K562 (cell line): ENCODE measurements around the gene SAT2. TPM values are rescaled to one million over a fixed set of nuclear protein-coding genes. Genes with fewer than 3 reads are reported as not detected.

Experiments
- GABPB1 ChIP-seq: sonication (generic); formaldehyde crosslinking; IDR thresholded peaks from 2 replicates; pipeline ENCODE4 v1.8.0; 2022; ENCODE audit warnings: mild to moderate bottlenecking, missing genetic modification reagents
- HMGN3 ChIP-seq: IDR thresholded peaks from 2 replicates; pipeline ENCODE4 v1.6.1; 2011; ENCODE audit warnings: borderline replicate concordance, low read depth, mild to moderate bottlenecking, mixed read lengths, low read length; ENCODE audit not compliant: insufficient read length; ENCODE audit errors: extremely low read depth
- SIRT6 ChIP-seq: IDR thresholded peaks from one replicate; pipeline ENCODE4 v1.6.1; 2012; ENCODE audit warnings: low read depth, mild to moderate bottlenecking, control low read depth, inconsistent platforms, low read length, moderate library complexity
- TBP ChIP-seq: optimal IDR thresholded peaks from 2 replicates; pipeline ENCODE3; 2011; ENCODE audit warnings: low read depth, low read length, improper control_type of control experiment
- ZFX ChIP-seq: sonication (generic); formaldehyde crosslinking; IDR thresholded peaks from 2 replicates; pipeline ENCODE4 v1.8.0; 2022; ENCODE audit warnings: mild to moderate bottlenecking, missing genetic modification reagents, moderate library complexity
- ZNF217 ChIP-seq: sonication (generic); formaldehyde crosslinking; IDR thresholded peaks from 2 replicates; pipeline ENCODE4 v1.8.0; 2022; ENCODE audit warnings: mild to moderate bottlenecking, missing genetic modification reagents
- ZNF586 ChIP-seq: fragments of 450-650 bp; formaldehyde crosslinking; conservative IDR thresholded peaks from 2 replicates; pipeline ENCODE4 v1.4.0; 2020; ENCODE audit warnings: mild to moderate bottlenecking, moderate library complexity
- ZNF707 ChIP-seq: fragments of 250-450 bp; sonication (Bioruptor Pico); conservative IDR thresholded peaks from 2 replicates; pipeline ENCODE4 v1.8.0; 2022; ENCODE audit warnings: inconsistent platforms, mild to moderate bottlenecking, moderate library complexity
- polyA plus RNA-seq, 8 experiments: library from polyadenylated mRNA; depleted of rRNA in 4 of 8; stranded (reverse) in 5 of 8; unstranded in 3 of 8; fragments of >200 nt; fragmentation: Nextera tagmentation in 2 of 8; fragmentation: Illumina TruSeq in 1 of 8; extraction: Ambion mirVana in 2 of 8; extraction: Trizol in 1 of 8; gene quantifications; 2 replicates each; pipeline versions ENCODE4 v1.2.1 to v1.2.3, GENCODE V29; 2011 to 2014; ENCODE audit warnings: inconsistent platforms in 1 of 8, missing spikeins in 1 of 8
- total RNA-seq, 7 experiments: library from RNA; depleted of rRNA in 6 of 7; stranded (reverse); fragments of >200 nt in 6 of 7; fragmentation: Illumina TruSeq in 2 of 7; extraction: Trizol in 2 of 7; gene quantifications; 2 replicates each; pipeline versions ENCODE4 v1.2.1 to v1.2.3, GENCODE V29; 2011 to 2021; ENCODE audit warnings: low replicate concordance in 1 of 7
- TF ChIP-seq, protein P1 (sequence below): sonication (generic); formaldehyde crosslinking; IDR thresholded peaks from 2 replicates; pipeline ENCODE4 v1.8.0; 2022; ENCODE audit warnings: mild to moderate bottlenecking, missing genetic modification reagents
- TF ChIP-seq, protein P2 (sequence below): sonication (generic); formaldehyde crosslinking; IDR thresholded peaks from 2 replicates; pipeline ENCODE4 v1.9.0; 2022; ENCODE audit warnings: mild to moderate bottlenecking, missing genetic modification reagents
- TF ChIP-seq, protein P3 (sequence below): IDR thresholded peaks from 2 replicates; pipeline ENCODE4 v1.6.1; 2016; ENCODE audit warnings: missing genetic modification characterization, missing compliant biosample characterization
- TF ChIP-seq, protein P4 (sequence below): sonication (generic); formaldehyde crosslinking; IDR thresholded peaks from 2 replicates; pipeline ENCODE4 v1.8.1; 2023; ENCODE audit warnings: mild to moderate bottlenecking, missing genetic modification reagents
- TF ChIP-seq, protein P5 (sequence below): fragments of 450-650 bp; formaldehyde crosslinking; IDR thresholded peaks from 2 replicates; pipeline ENCODE4 v1.4.0; 2020; ENCODE audit warnings: mild to moderate bottlenecking, moderate library complexity
- TF ChIP-seq, protein P6 (sequence below): fragments of 150-350 bp; IDR thresholded peaks from 2 replicates; pipeline ENCODE4 v1.6.1; 2014; ENCODE audit warnings: low read depth, mild to moderate bottlenecking, low read length, borderline replicate concordance

The SAT2 gene
- total and polyA plus RNA-seq, 9 of the 15 experiments (the other 6 are each of a cell fraction or from before 2014, with no cell fraction given), result 2.0 to 8.0 (median 5.3) TPM

DNA sequence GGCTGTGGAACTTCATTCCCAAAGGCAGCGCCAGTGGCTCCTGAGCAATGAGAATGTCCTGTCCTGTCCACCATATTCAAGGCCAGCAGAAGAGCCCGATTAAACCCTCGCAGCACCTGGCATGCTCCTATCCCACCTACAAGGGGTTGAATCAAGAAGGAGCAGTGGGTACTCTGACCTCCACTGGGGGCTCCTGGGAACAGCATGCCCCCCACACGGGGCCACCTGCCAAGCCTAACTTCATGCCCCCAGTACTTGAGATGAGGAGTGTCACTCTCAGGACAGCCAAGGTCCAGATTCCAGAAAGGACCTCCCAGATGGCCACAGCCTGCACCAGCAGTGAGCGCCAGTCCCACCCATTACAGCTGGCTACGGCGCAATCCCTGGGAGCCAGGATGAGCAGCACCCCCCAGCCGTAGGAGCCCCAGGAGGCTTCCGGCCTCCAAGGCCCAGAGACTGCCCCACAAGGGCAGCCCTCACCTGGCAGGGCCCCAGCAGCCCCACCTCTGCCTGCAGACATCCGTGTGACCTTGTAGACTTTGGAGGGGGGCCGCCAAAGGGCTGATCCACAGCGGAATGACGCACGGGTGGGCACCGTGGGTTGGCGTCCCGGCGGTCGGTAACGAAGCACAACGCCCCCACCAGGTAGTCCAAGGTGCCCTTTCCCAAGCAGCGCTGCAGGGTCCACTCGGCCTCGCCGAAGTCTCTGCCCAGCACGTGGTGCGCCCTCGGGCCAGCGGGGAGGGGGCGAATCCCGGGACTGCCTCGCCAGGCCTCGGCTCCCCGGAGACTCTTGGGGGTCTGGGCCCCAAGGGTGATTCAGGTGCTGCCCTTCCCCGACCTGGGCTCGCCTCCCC lies 45.0 kb downstream of the SAT2 start (continued):
- TF ChIP-seq, protein P1, sequence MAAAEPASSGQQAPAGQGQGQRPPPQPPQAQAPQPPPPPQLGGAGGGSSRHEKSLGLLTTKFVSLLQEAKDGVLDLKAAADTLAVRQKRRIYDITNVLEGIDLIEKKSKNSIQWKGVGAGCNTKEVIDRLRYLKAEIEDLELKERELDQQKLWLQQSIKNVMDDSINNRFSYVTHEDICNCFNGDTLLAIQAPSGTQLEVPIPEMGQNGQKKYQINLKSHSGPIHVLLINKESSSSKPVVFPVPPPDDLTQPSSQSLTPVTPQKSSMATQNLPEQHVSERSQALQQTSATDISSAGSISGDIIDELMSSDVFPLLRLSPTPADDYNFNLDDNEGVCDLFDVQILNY (CRISPR knock-in tag), result no peak
- TF ChIP-seq ZNF586 (CRISPR knock-in tag) (no peak), ZNF707 (CRISPR knock-in tag) (0 out of 2 replicates have a peak, but pooled peaks have one; percentile 15), ZNF217 (CRISPR knock-in tag) (no peak), TBP (no peak), SIRT6 (no peak), ZFX (no peak), HMGN3 (peak; percentile 39), GABPB1 (CRISPR knock-in tag) (no peak)
- TF ChIP-seq, protein P2, sequence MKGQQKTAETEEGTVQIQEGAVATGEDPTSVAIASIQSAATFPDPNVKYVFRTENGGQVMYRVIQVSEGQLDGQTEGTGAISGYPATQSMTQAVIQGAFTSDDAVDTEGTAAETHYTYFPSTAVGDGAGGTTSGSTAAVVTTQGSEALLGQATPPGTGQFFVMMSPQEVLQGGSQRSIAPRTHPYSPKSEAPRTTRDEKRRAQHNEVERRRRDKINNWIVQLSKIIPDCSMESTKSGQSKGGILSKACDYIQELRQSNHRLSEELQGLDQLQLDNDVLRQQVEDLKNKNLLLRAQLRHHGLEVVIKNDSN (CRISPR knock-in tag), result peak; percentile 56
- TF ChIP-seq, protein P3, sequence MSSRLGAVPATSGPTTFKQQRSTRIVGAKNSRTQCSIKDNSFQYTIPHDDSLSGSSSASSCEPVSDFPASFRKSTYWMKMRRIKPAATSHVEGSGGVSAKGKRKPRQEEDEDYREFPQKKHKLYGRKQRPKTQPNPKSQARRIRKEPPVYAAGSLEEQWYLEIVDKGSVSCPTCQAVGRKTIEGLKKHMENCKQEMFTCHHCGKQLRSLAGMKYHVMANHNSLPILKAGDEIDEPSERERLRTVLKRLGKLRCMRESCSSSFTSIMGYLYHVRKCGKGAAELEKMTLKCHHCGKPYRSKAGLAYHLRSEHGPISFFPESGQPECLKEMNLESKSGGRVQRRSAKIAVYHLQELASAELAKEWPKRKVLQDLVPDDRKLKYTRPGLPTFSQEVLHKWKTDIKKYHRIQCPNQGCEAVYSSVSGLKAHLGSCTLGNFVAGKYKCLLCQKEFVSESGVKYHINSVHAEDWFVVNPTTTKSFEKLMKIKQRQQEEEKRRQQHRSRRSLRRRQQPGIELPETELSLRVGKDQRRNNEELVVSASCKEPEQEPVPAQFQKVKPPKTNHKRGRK, result no peak
- TF ChIP-seq, protein P4, sequence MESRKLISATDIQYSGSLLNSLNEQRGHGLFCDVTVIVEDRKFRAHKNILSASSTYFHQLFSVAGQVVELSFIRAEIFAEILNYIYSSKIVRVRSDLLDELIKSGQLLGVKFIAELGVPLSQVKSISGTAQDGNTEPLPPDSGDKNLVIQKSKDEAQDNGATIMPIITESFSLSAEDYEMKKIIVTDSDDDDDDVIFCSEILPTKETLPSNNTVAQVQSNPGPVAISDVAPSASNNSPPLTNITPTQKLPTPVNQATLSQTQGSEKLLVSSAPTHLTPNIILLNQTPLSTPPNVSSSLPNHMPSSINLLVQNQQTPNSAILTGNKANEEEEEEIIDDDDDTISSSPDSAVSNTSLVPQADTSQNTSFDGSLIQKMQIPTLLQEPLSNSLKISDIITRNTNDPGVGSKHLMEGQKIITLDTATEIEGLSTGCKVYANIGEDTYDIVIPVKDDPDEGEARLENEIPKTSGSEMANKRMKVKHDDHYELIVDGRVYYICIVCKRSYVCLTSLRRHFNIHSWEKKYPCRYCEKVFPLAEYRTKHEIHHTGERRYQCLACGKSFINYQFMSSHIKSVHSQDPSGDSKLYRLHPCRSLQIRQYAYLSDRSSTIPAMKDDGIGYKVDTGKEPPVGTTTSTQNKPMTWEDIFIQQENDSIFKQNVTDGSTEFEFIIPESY, result no peak
- TF ChIP-seq, protein P5, sequence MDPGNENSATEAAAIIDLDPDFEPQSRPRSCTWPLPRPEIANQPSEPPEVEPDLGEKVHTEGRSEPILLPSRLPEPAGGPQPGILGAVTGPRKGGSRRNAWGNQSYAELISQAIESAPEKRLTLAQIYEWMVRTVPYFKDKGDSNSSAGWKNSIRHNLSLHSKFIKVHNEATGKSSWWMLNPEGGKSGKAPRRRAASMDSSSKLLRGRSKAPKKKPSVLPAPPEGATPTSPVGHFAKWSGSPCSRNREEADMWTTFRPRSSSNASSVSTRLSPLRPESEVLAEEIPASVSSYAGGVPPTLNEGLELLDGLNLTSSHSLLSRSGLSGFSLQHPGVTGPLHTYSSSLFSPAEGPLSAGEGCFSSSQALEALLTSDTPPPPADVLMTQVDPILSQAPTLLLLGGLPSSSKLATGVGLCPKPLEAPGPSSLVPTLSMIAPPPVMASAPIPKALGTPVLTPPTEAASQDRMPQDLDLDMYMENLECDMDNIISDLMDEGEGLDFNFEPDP (CRISPR knock-in tag), result no peak
- TF ChIP-seq, protein P6, sequence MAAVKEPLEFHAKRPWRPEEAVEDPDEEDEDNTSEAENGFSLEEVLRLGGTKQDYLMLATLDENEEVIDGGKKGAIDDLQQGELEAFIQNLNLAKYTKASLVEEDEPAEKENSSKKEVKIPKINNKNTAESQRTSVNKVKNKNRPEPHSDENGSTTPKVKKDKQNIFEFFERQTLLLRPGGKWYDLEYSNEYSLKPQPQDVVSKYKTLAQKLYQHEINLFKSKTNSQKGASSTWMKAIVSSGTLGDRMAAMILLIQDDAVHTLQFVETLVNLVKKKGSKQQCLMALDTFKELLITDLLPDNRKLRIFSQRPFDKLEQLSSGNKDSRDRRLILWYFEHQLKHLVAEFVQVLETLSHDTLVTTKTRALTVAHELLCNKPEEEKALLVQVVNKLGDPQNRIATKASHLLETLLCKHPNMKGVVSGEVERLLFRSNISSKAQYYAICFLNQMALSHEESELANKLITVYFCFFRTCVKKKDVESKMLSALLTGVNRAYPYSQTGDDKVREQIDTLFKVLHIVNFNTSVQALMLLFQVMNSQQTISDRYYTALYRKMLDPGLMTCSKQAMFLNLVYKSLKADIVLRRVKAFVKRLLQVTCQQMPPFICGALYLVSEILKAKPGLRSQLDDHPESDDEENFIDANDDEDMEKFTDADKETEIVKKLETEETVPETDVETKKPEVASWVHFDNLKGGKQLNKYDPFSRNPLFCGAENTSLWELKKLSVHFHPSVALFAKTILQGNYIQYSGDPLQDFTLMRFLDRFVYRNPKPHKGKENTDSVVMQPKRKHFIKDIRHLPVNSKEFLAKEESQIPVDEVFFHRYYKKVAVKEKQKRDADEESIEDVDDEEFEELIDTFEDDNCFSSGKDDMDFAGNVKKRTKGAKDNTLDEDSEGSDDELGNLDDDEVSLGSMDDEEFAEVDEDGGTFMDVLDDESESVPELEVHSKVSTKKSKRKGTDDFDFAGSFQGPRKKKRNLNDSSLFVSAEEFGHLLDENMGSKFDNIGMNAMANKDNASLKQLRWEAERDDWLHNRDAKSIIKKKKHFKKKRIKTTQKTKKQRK, result no peak
